Loucy (cell line): Measurements from ENCODE around the gene IRF6.

Source experiments
- CTCF ChIP-seq: fragments of 200-600 bp; sonication (generic); conservative IDR thresholded peaks from 2 replicates; pipeline ENCODE4 v1.5.1; 2014; ENCODE audit warnings: mild to moderate bottlenecking, antibody characterized with exemption, low read length
- EZH2phosphoT487 ChIP-seq: fragments of 200-600 bp; IDR thresholded peaks from 2 replicates; pipeline ENCODE4 v1.6.1; 2018; ENCODE audit warnings: antibody characterized with exemption, mild to moderate bottlenecking, moderate library complexity, borderline replicate concordance

GRCh38 chr1:209785592-209785991, 20.4 kb downstream of the IRF6 start:
- TF ChIP-seq CTCF = no peak
- no peak for TF ChIP-seq EZH2phosphoT487
